Measurements from ENCODE around the gene TEK. TPM values are rescaled to one million over a fixed set of nuclear protein-coding genes. Genes with fewer than 3 reads are reported as not detected.

TEK gene
- total RNA-seq, result 5.1 and 14.2 TPM in 2 replicates

GRCh38 chr9:27108981-27109541, at the start of gene TEK:
TSS of gene TEK (plus strand) at chr9:27109225. CDS start at chr9:27109591, 366 bp downstream.

Other genes starting within 250 kb of the TEK start
- 6.3 and 13.7 TPM in 2 replicates for gene CAAP1, start 216.4 kb upstream of the TEK start, total RNA-seq
- gene PLAA, start 162.0 kb upstream of the TEK start, total RNA-seq, result 19.2 and 22.8 TPM in 2 replicates
- gene IFT74, start 152.8 kb upstream of the TEK start, total RNA-seq, result 8.9 and 11.3 TPM in 2 replicates
- gene LRRC19, start 103.6 kb upstream of the TEK start, total RNA-seq, result not detected in 2 replicates
- gene EQTN, start 187.9 kb downstream of the TEK start, total RNA-seq, result not detected in 2 replicates